GM18498 (cell line): Measurements from ENCODE around the gene NCSTN.

ENCODE experiments used
- ATAC-seq: cut with Tn5 transposase; IDR thresholded peaks from one replicate; pipeline ENCODE4 v1.9.1; 2021; ENCODE audit warnings: mild to moderate bottlenecking, moderate library complexity; ENCODE audit not compliant: unreplicated experiment

The NCSTN gene

GRCh38 chr1:160342953-160343869, at the start of gene NCSTN, which contains the start of gene COPA:
TSS of gene NCSTN (plus strand) at chr1:160343383. CDS start at chr1:160343397, 14 bp downstream.
TSS of gene COPA (minus strand) at chr1:160343250. CDS start at chr1:160343170, 80 bp downstream.
- ATAC-seq = peak; percentile 94

- ATAC-seq = no peak
These were observed 47.1 kb upstream of the NCSTN start for GRCh38 chr1:160296036-160296435.

- ATAC-seq = no peak
These were observed 43.0 kb upstream of the NCSTN start for GRCh38 chr1:160300173-160300572.

- no peak for ATAC-seq
These were observed 35.9 kb upstream of the NCSTN start for GRCh38 chr1:160307118-160307791.

- ATAC-seq = no peak
These were observed 34.6 kb upstream of the NCSTN start for GRCh38 chr1:160308451-160309184.

- ATAC-seq = no peak
These were observed 34.0 kb upstream of the NCSTN start for GRCh38 chr1:160309185-160309557.

- no peak for ATAC-seq
These were observed 33.6 kb upstream of the NCSTN start for GRCh38 chr1:160309571-160309970.

GRCh38 chr1:160315359-160315758, 27.8 kb upstream of the NCSTN start:
- no peak for ATAC-seq

- no peak for ATAC-seq
These were observed 20.4 kb upstream of the NCSTN start for GRCh38 chr1:160322831-160323230.

- no peak for ATAC-seq
These were observed 17.9 kb upstream of the NCSTN start for GRCh38 chr1:160325252-160325651.

GRCh38 chr1:160326418-160326817, 16.8 kb upstream of the NCSTN start:
- ATAC-seq = no peak

GRCh38 chr1:160328184-160328583, 15.0 kb upstream of the NCSTN start:
- no peak for ATAC-seq

GRCh38 chr1:160330119-160330518, 13.1 kb upstream of the NCSTN start:
- ATAC-seq = no peak

- no peak for ATAC-seq
These were observed 10.7 kb upstream of the NCSTN start for GRCh38 chr1:160332516-160332915.

- ATAC-seq = no peak
These were observed 4.6 kb upstream of the NCSTN start for GRCh38 chr1:160338580-160338979.

GRCh38 chr1:160340146-160340545, 3.0 kb upstream of the NCSTN start:
- no peak for ATAC-seq

GRCh38 chr1:160340866-160341265, 2.3 kb upstream of the NCSTN start:
- no peak for ATAC-seq

GRCh38 chr1:160342526-160342925, 657 bp upstream of the NCSTN start:
- ATAC-seq = peak; percentile 8

- ATAC-seq = no peak
These were observed 1.1 kb downstream of the NCSTN start for GRCh38 chr1:160344241-160344640.

GRCh38 chr1:160344936-160345335, 1.8 kb downstream of the NCSTN start:
- no peak for ATAC-seq

- ATAC-seq = no peak
These were observed 3.3 kb downstream of the NCSTN start for GRCh38 chr1:160346463-160346862.
